GM21619 (cell line): ENCODE data around the gene DUSP2.
A peak's percentile ranks its signal among the peaks of the same experiment; 100 is the strongest.
"Not testable (repeated sequence)": the region's sequence is repeated elsewhere in the genome, so short reads cannot be mapped to it uniquely, and the experiment has no call there.

Experiments used
- ATAC-seq: cut with Tn5 transposase; IDR thresholded peaks from one replicate; pipeline ENCODE4 v1.9.1; 2021; ENCODE audit not compliant: unreplicated experiment

Gene DUSP2

DNA sequence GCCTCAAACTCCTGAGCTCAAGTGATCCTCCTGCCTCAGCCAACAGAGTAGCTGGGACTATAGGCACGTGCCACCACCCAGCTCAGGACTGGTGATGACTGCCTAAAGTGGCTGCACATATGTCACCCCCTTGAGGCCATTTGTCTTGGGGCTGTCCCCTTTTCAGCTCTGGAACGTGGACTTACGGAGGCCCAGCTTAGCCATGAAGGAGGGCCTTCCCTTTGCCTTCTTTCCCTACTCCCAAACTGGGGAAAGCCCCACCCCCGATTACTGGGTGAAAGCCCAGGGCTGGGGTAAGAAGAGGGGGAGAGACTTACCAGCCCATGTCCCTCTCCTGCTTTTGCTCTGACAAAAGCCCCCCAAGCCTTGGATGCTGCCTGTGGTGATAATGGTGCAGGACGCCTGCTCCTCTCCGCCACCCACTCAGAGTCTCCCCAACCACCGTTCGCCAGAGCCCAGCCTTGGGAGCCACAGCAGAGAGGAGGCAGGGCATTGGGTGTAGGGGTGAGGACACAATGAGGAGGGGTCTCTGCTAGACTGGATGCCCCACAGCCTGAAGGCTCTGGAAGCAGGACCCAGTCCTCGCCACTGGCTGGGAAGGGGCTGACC, 2.5 kb upstream of the DUSP2 start:
- no peak for ATAC-seq

- ATAC-seq = no peak
Observed at GRCh38 chr2:96146881-96147592, 1.8 kb upstream of the DUSP2 start.

GRCh38 chr2:96146153-96146880, 1.1 kb upstream of the DUSP2 start:
- peak; percentile 24 for ATAC-seq

- no peak for ATAC-seq
Observed at GRCh38 chr2:96145848-96146152, 560 bp upstream of the DUSP2 start.

DNA sequence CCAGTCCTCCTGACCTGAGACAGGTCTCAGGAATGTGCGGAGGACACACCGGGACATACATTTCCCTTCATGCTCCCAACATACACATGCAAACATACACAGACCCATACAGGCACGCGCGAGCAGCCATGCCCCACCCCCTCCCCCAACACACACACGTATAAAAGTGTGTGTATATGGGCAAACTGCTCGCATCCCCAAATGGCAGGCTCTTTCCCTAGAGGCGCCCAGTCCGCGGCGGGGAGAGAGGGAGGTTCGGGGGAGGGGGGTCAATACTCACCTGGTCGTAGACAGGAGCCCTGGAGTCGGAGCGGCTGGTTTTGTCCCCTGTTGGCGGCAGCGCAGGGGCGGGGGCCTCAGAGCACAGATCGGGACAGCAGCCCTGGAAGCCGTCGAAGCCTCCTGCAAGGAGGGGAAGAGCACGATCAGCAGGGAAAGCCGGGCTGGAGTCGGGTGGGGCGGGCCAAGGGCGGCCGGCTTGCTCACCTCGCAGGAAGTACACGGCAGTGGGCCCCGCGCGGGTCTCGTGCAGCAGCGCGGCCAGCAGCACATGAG, 682 bp downstream of the DUSP2 start:
- ATAC-seq = peak; percentile 1

GRCh38 chr2:96143848-96144480, 1.3 kb downstream of the DUSP2 start:
- ATAC-seq = no peak

DNA sequence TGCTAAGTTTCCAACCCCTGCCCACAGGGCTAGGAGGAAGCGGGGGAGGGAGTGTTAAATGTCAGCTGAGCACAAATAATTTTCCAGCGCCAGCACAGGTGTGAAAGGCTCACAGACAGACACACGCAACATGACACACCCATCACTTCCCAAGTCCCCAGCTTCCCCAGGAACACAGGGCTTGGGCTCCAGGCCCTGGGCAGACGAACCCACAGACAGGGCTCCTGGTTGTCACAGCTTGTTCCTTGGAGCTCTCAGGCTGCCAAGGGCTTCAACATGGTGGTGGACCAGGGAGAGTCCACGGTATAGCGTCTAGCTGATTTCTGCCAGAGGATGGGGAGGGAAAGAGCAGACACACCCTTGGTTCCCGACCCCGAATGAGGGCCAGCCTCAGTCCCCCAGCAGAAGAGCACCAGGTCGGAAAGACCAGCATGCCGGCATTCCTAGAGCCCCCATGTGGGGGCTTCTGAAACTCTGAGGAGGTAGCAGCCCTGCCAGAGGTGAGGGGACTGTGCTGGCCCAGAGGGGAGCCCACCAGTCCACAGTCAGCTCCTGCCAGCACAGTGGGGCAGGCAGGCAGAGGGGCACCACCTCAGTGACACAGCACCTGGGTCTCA, 1.9 kb downstream of the DUSP2 start:
- no peak for ATAC-seq

DNA sequence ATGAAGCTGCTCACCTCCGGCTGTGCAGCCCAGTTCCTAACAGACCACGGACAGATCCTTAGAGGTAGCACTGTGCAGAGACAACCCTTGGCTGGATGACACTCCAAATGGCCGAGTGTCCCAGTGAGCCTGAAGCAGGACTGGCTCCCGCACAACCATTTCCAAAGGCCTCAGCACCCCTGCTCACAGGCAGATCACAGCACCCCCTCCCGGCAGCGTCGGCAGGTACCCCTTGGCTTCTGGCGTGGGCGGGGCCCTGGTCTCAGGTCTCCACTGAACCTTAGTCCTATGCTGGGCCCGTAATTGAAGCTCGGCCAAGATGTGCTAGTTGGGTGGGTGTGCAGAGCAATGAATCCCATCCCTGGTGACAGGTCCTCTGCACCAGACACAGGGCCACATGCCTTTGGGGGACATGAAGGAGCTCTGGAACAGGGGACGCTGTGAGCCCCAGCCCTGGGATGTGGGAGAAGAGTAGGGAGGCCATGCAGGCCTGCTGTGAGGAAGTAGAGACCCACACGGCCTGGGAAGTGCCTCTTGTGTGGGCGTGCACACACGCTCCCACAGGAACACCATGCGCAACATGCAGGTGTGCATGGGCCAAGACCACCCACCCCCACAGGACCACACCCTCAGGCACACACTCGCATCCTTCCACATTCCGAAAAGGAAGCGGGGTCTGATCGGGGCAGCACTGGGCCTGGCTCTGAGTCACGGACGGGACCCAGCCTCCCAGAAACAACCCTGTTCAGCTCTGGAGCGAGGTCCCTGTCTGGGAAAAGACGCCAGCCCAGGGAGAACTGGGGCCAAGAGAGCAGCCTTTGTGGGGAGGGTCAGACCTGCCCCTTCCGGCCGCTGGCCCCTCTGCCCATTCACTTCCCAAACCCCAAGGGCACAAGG, 2.8 kb downstream of the DUSP2 start:
- no peak for ATAC-seq

DNA sequence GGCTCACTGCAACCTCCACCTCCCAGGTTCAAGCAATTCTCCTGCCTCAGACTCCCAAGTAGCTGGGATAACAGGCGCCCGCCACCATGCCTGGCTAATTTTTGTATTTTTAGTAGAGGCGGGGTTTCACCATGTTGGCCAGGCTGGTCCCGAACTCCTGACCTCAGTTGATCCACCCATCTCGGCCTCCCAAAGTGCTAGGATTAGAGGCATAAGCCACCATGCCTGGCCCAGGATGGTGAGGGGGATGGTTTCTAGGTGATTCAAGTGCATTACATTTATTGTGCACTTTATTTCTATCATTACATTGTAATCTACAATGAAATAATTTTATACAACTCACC, 3.6 kb downstream of the DUSP2 start:
- not testable (repeated sequence) for ATAC-seq

DNA sequence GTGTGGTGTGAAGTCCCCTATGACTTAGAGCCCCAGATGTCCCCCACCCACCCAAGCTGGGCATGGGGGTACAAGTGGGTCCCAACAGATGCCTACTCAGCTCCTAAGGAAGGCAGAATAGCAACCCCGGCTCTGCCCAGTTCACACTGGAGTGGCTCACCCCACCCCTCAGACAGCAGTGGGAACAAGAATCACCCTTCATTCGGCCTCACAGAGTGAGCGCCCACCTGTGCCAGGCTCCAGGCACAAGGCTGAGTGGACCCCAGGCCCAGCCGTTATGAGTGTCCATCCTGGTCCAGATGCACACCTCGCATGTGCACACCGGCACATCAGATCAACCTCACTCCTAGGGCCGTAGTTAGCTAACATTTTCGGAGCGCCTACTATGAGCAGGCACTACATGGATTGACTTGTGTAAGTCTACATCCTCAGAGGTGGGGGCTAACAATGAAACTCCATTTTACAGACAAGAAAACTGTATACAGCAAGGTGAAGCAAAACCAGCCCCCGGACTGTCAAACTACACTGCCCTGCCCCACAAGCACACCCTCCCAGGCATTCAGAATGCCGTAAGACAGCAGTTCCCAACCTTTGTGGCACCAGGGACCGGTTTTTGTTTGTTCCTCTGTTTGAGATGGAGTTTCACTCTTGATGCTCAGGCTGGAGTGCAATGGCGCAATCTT, 4.2 kb downstream of the DUSP2 start:
- no peak for ATAC-seq

GRCh38 chr2:96139181-96139758, 6.0 kb downstream of the DUSP2 start:
- ATAC-seq = no peak

DNA sequence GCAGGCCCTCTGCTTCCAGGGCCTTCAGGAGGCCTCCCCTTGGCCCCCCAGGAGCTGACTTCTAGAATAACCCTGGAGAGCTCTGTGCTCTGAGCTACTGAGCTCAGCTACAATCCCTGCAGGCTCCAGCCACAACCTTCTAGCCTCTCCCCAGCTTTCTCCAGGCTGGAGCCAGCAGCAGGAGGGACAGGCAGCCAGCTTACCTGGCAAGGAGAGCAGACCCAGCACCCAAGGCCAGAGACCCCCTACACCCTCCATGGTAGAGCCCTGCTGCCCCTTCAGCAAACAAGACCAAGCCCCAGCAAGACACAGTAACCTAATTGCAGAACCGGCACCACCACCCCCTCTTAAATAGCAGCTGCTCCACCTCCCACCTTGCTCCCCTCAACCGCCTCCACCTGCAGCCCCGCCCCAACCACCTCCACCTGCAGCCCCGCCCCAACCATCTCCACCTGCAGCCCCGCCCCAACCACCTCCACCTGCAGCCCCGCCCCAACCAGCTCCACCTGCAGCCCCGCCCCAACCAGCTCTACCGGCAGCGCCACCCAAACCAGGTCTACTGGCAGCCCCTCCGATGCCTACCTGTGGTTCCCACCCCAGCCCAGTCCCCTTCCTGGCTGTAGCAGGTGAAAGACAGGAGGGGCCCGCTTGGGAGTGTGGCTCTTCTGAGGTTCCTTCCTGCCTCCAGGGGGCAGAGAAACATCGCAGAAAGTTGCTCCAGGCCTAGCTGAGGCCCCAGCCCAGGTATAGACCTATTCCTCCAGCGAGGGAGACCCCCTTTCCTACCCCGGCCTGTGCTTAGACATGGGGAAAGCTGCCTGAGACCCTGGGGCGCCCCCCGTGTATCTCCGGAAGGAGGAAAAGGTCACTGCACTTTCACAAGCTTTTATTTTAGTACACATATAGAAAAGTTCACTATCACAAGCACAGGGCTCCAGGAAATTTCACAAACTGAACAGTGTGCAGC, 6.8 kb downstream of the DUSP2 start, which contains the start of gene ASTL:
TSS of gene ASTL (minus strand) at position 324 of the 967 bp plus-strand sequence. CDS start at position 258, 66 bp downstream.
- peak; percentile 28 for ATAC-seq

GRCh38 chr2:96137321-96138178, 7.7 kb downstream of the DUSP2 start:
- ATAC-seq = no peak

- no peak for ATAC-seq
Observed at GRCh38 chr2:96136129-96136720, 9.0 kb downstream of the DUSP2 start.

GRCh38 chr2:96135621-96136020, 9.6 kb downstream of the DUSP2 start:
- no peak for ATAC-seq

DNA sequence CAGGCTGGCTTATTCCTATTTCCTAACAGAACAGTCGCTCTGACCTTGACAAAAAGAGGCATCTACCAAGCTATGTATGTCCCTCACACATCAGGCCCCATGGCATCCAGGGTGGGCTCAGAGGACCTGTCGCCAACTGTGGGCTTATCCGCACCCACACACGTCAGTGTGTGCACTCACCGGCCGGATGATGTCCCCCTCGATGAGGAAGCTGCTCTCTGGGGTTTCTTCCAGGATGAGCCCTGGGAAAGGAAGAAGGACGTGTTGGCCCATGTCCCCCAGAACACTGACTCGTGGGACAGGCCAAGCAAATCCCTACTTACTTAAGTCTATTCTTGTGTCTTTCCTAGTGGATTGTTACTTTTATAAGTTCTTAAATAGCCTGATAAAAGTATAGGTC, 10.1 kb downstream of the DUSP2 start:
- no peak for ATAC-seq

DNA sequence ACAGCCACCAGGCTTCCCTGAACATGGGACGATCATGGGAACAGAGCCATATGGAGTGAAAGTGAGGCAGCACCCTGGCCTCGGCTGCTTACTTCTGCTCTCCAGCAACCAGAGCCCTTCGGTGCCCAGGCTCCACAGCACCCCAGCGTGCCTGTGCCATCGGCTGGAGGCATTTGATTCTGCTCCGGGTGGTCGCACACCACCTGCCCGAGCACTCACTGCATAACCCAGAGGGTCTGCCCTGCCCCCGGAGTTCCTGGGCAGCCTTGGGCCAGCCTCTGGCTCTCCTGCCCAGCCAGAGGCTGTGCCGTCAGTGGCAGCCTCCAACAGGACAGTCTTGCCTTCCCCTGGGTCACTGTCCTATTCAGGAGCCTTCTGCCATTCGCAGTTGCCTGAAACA, 10.8 kb downstream of the DUSP2 start:
- ATAC-seq = no peak
